Activated CD4-positive, alpha-beta T cell treated with anti-CD3 and anti-CD28 coated beads, Interleukin-2, amount 10 ng/mL, durations not matched to agents 24 days and 14 days (primary cell): ENCODE results near the gene MECR. TPM values are rescaled to one million over a fixed set of nuclear protein-coding genes. Genes with fewer than 3 reads are reported as not detected.

ENCODE experiments used
- DNase-seq: peaks from one replicate; pipeline ENCODE4 v3.0.0; 2022
- H3K27ac Mint-ChIP-seq: one replicate; pipeline ENCODE4 v1.8.0; 2022; ENCODE audit warnings: mild to moderate bottlenecking, mixed read lengths
- H3K27me3 Mint-ChIP-seq: one replicate; pipeline ENCODE4 v1.8.0; 2022; ENCODE audit warnings: mixed read lengths
- H3K36me3 Mint-ChIP-seq: one replicate; pipeline ENCODE4 v1.8.0; 2022; ENCODE audit warnings: low read depth, mild to moderate bottlenecking, mixed read lengths
- H3K4me1 Mint-ChIP-seq: one replicate; pipeline ENCODE4 v1.8.0; 2021; ENCODE audit warnings: mixed read lengths
- H3K4me3 Mint-ChIP-seq: one replicate; pipeline ENCODE4 v1.8.0; 2022; ENCODE audit warnings: mild to moderate bottlenecking, moderate library complexity, mixed read lengths
- H3K9me3 Mint-ChIP-seq: one replicate; pipeline ENCODE4 v1.8.0; 2021; ENCODE audit warnings: mixed read lengths
- intact Hi-C: fragments of 100-400 bp; cut with micrococcal nuclease; formaldehyde crosslinking; loops from one replicate; pipeline ENCODE4 v1.15.1; 2023
- total RNA-seq: library from RNA; stranded (reverse); gene quantifications from 2 replicates; pipeline ENCODE4 v1.2.3, GENCODE V29; 2022

The MECR gene
- total RNA-seq, 1 donor from 2014 or later: 41.3 TPM

- H3K4me3 Mint-ChIP-seq: peak overlapping the region; percentile 66
- H3K9me3 Mint-ChIP-seq: no peaks in the 10 kb centered on the region
- intact Hi-C loops: no loop called here
- peak; percentile 79 for DNase-seq
- no peaks in the 10 kb centered on the region for H3K36me3 Mint-ChIP-seq
- peaks cover 9% of the 10 kb centered on the region for H3K4me1 Mint-ChIP-seq
- H3K27me3 Mint-ChIP-seq: peaks cover 48% of the 10 kb centered on the region
- H3K27ac Mint-ChIP-seq: no peak overlapping the region
These were observed 29.2 kb upstream of the MECR start for GRCh38 chr1:29259802-29260441.

GRCh38 chr1:29258976-29259801, 28.5 kb upstream of the MECR start:
- peak overlapping the region; percentile 66 for H3K4me3 Mint-ChIP-seq
- peaks cover 9% of the 10 kb centered on the region for H3K4me1 Mint-ChIP-seq
- intact Hi-C loops: no loop called here
- no peaks in the 10 kb centered on the region for H3K9me3 Mint-ChIP-seq
- no peak overlapping the region for H3K27ac Mint-ChIP-seq
- no peaks in the 10 kb centered on the region for H3K36me3 Mint-ChIP-seq
- no peak for DNase-seq
- peaks cover 48% of the 10 kb centered on the region for H3K27me3 Mint-ChIP-seq

GRCh38 chr1:29258189-29258975, 27.6 kb upstream of the MECR start:
- Mint-ChIP-seq H3K27ac (no peak overlapping the region), H3K27me3 (peaks cover 48% of the 10 kb centered on the region), H3K4me1 (peaks cover 9% of the 10 kb centered on the region), H3K4me3 (no peak overlapping the region), H3K9me3 (no peaks in the 10 kb centered on the region), H3K36me3 (no peaks in the 10 kb centered on the region)
- DNase-seq: no peak
- intact Hi-C loops: no loop called here

GRCh38 chr1:29256979-29257804, 26.5 kb upstream of the MECR start:
- H3K4me1 Mint-ChIP-seq: peaks cover 9% of the 10 kb centered on the region
- intact Hi-C loops: no loop called here
- peaks cover 45% of the 10 kb centered on the region for H3K27me3 Mint-ChIP-seq
- H3K9me3 Mint-ChIP-seq: no peaks in the 10 kb centered on the region
- H3K36me3 Mint-ChIP-seq: no peaks in the 10 kb centered on the region
- no peak overlapping the region for H3K27ac Mint-ChIP-seq
- DNase-seq: no peak
- H3K4me3 Mint-ChIP-seq: no peak overlapping the region

GRCh38 chr1:29256394-29256793, 25.7 kb upstream of the MECR start:
- H3K36me3 Mint-ChIP-seq: no peaks in the 10 kb centered on the region
- no peaks in the 10 kb centered on the region for H3K9me3 Mint-ChIP-seq
- no peak for DNase-seq
- H3K27me3 Mint-ChIP-seq: peaks cover 37% of the 10 kb centered on the region
- intact Hi-C loops: no loop called here
- H3K4me3 Mint-ChIP-seq: no peak overlapping the region
- no peak overlapping the region for H3K27ac Mint-ChIP-seq
- H3K4me1 Mint-ChIP-seq: peaks cover 9% of the 10 kb centered on the region

GRCh38 chr1:29255134-29255666, 24.5 kb upstream of the MECR start:
- H3K27ac Mint-ChIP-seq: no peak overlapping the region
- H3K4me3 Mint-ChIP-seq: no peak overlapping the region
- H3K4me1 Mint-ChIP-seq: peaks cover 6% of the 10 kb centered on the region
- H3K27me3 Mint-ChIP-seq: peaks cover 26% of the 10 kb centered on the region
- no peaks in the 10 kb centered on the region for H3K9me3 Mint-ChIP-seq
- no peaks in the 10 kb centered on the region for H3K36me3 Mint-ChIP-seq
- DNase-seq: no peak
- intact Hi-C loops: no loop called here

- Mint-ChIP-seq H3K4me3 (no peak overlapping the region), H3K27me3 (peaks cover 23% of the 10 kb centered on the region), H3K9me3 (no peaks in the 10 kb centered on the region), H3K4me1 (peaks cover 2% of the 10 kb centered on the region), H3K27ac (no peak overlapping the region), H3K36me3 (no peaks in the 10 kb centered on the region)
- intact Hi-C loops: no loop called here
- no peak for DNase-seq
These were observed 23.6 kb upstream of the MECR start for GRCh38 chr1:29254346-29254745.

GRCh38 chr1:29253180-29253579, 22.4 kb upstream of the MECR start:
- Mint-ChIP-seq H3K36me3 (no peaks in the 10 kb centered on the region), H3K27me3 (peaks cover 15% of the 10 kb centered on the region), H3K4me1 (no peaks in the 10 kb centered on the region), H3K4me3 (no peak overlapping the region), H3K27ac (no peak overlapping the region), H3K9me3 (no peaks in the 10 kb centered on the region)
- intact Hi-C loops: no loop called here
- no peak for DNase-seq

GRCh38 chr1:29251164-29252124, 20.7 kb upstream of the MECR start:
- no peak overlapping the region for H3K4me3 Mint-ChIP-seq
- no peaks in the 10 kb centered on the region for H3K4me1 Mint-ChIP-seq
- peaks cover 2% of the 10 kb centered on the region for H3K27me3 Mint-ChIP-seq
- intact Hi-C loops: no loop called here
- no peaks in the 10 kb centered on the region for H3K36me3 Mint-ChIP-seq
- no peaks in the 10 kb centered on the region for H3K9me3 Mint-ChIP-seq
- H3K27ac Mint-ChIP-seq: no peak overlapping the region
- DNase-seq: no peak

- Mint-ChIP-seq H3K27ac (no peak overlapping the region), H3K4me3 (no peak overlapping the region), H3K9me3 (no peaks in the 10 kb centered on the region), H3K4me1 (no peaks in the 10 kb centered on the region), H3K36me3 (no peaks in the 10 kb centered on the region), H3K27me3 (peaks cover 2% of the 10 kb centered on the region)
- no peak for DNase-seq
- intact Hi-C loops: no loop called here
These were observed 19.3 kb upstream of the MECR start for GRCh38 chr1:29249951-29250581.

- H3K27me3 Mint-ChIP-seq: peaks cover 2% of the 10 kb centered on the region
- intact Hi-C loops: no loop called here
- H3K36me3 Mint-ChIP-seq: no peaks in the 10 kb centered on the region
- no peak overlapping the region for H3K4me3 Mint-ChIP-seq
- no peaks in the 10 kb centered on the region for H3K4me1 Mint-ChIP-seq
- no peak for DNase-seq
- no peak overlapping the region for H3K27ac Mint-ChIP-seq
- H3K9me3 Mint-ChIP-seq: no peaks in the 10 kb centered on the region
These were observed 18.5 kb upstream of the MECR start for GRCh38 chr1:29249170-29249691.

- Mint-ChIP-seq H3K36me3 (no peaks in the 10 kb centered on the region), H3K9me3 (no peaks in the 10 kb centered on the region), H3K27me3 (peaks cover 2% of the 10 kb centered on the region), H3K4me1 (no peaks in the 10 kb centered on the region), H3K27ac (no peak overlapping the region), H3K4me3 (no peak overlapping the region)
- DNase-seq: no peak
- intact Hi-C loops: no loop called here
These were observed 17.7 kb upstream of the MECR start for GRCh38 chr1:29248409-29248808.
